Choroid plexus epithelial cell (primary cell): ENCODE results near the gene IFT74.
A peak's percentile ranks its signal among the peaks of the same experiment; 100 is the strongest.

Source experiments
- DNase-seq: peaks from one replicate; pipeline ENCODE4 v3.0.0-alpha.2; 2010; ENCODE audit warnings: low read depth
- H3K4me3 ChIP-seq: 2 replicates; pipeline ENCODE4 v1.5.1; 2011; ENCODE audit warnings: low read depth, mild to moderate bottlenecking, control low read depth, low read length, moderate library complexity
- TF ChIP-seq, protein P1 (sequence below): conservative IDR thresholded peaks from 2 replicates; pipeline ENCODE4 v1.5.1; 2011; ENCODE audit warnings: low read depth, mild to moderate bottlenecking, control low read depth, inconsistent platforms, low read length, moderate library complexity

The IFT74 gene

DNA sequence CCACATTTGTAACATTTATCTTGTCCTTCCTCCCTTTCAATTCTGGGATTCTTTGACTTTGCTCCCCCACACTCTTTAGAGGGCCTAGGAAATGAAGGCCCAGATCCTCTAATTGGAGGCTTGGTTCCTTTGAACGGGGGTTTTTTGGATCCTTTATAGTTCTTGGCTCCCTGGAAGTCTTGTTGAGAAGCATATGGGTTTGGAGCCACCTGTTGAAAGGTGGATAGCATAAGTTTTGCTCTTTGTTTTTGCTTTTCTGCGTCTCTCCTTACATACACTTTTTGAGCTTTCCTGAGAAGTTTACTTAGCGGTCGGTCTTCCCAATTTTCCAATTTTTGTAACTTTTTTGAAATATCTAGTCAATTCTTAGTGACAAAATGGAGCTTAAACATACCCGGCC is 17.8 kb downstream of the IFT74 start:
- no peak overlapping the region for H3K4me3 ChIP-seq
- no peak for DNase-seq
- TF ChIP-seq, protein P1, sequence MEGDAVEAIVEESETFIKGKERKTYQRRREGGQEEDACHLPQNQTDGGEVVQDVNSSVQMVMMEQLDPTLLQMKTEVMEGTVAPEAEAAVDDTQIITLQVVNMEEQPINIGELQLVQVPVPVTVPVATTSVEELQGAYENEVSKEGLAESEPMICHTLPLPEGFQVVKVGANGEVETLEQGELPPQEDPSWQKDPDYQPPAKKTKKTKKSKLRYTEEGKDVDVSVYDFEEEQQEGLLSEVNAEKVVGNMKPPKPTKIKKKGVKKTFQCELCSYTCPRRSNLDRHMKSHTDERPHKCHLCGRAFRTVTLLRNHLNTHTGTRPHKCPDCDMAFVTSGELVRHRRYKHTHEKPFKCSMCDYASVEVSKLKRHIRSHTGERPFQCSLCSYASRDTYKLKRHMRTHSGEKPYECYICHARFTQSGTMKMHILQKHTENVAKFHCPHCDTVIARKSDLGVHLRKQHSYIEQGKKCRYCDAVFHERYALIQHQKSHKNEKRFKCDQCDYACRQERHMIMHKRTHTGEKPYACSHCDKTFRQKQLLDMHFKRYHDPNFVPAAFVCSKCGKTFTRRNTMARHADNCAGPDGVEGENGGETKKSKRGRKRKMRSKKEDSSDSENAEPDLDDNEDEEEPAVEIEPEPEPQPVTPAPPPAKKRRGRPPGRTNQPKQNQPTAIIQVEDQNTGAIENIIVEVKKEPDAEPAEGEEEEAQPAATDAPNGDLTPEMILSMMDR = no peak

DNA sequence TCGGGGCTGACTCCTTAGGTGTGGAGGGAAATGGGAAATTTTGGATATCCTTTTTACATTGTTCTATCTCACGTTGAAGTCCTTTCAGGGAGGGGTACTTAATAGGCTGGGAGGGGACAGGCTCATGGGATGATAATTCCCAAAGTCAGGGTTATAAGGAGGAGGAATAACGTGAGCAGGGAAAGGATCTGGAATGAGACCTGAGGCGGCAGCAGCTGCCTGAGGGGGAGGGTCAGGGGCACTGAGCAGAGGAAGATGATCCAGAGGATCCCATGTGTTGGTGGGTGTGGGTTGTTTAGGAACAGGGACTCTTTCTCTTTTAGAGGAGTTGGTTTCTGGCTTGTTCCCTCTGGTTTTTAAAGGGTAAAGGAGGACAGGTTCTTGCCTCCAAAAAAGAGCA is 18.7 kb downstream of the IFT74 start:
- DNase-seq = no peak
- no peak overlapping the region for H3K4me3 ChIP-seq
- TF ChIP-seq, protein P1 = no peak

GRCh38 chr9:26975728-26976707 is 19.8 kb downstream of the IFT74 start:
- H3K4me3 ChIP-seq = no peak overlapping the region
- TF ChIP-seq, protein P1 = peak; percentile 80
- peak; percentile 76 for DNase-seq

DNA sequence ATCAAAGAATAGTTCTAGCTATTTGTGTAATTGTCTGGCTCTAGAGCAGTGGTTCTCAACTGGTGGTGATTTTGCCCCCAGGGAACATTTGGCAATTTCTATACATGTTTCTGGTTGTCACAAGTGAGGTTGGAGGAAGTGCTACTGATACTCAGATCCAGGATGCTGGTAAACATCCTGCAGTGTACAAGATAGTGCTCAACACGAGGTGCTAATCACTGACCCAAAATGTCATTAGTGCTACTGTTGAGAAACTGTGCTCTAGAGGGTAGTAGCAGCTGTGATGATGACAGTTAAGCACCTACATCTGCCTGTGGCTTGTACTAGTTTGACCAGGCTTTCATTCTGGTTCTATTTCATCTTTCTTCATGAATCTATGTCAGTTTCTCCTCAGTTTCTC is 27.1 kb downstream of the IFT74 start:
- no peak for DNase-seq
- no peak overlapping the region for H3K4me3 ChIP-seq
- TF ChIP-seq, protein P1 = no peak

- TF ChIP-seq, protein P1 = no peak
- no peak overlapping the region for H3K4me3 ChIP-seq
- DNase-seq = no peak
These were observed 39.6 kb downstream of the IFT74 start for GRCh38 chr9:26995810-26996209.

DNA sequence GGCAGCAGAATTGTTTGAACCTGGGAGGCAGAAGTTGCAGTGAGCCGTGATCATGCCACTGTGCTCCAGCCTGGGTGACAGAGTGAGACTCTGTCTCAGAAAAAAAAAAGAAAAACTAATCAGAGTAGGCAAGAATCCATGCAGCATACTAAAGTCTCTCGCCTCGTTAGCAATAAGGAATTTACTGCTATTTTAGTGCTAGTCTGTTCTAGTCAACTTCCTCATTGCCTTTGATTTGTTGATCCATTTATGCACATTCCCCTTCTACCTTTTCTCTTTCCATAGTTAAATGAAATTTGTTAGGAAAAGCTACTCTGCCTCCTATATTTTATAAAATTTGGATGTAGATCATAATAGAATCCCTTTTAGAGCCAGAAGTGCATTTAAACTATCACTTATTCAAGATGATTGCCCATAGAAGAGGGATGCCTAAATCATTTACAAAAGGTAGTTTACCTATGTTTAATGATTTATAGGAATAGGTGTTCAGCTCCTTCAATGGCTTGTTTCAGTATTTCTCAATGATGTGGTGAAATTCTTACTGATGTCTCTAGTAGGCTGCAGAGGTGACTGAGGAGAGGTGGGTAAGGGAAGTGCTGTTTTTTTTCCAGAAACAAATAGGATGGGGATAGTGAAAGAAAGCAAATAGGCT is 47.3 kb downstream of the IFT74 start:
- TF ChIP-seq, protein P1 = no peak
- no peak overlapping the region for H3K4me3 ChIP-seq
- no peak for DNase-seq
